GM19023 (cell line): Measurements from ENCODE around the gene SUFU.

Source experiments
- ATAC-seq: cut with Tn5 transposase; IDR thresholded peaks from one replicate; pipeline ENCODE4 v1.9.1; 2021; ENCODE audit warnings: mild to moderate bottlenecking, moderate library complexity; ENCODE audit not compliant: unreplicated experiment

SUFU gene

GRCh38 chr10:102546606-102547320, 43.0 kb downstream of the SUFU start:
- no peak for ATAC-seq

- ATAC-seq = no peak
These were observed 45.8 kb downstream of the SUFU start for GRCh38 chr10:102549549-102549948.

GRCh38 chr10:102550636-102551210, 47.0 kb downstream of the SUFU start:
- ATAC-seq = no peak

- no peak for ATAC-seq
These were observed 48.8 kb downstream of the SUFU start for GRCh38 chr10:102552533-102552932.

GRCh38 chr10:102553771-102554170, 50.0 kb downstream of the SUFU start:
- no peak for ATAC-seq

- ATAC-seq = no peak
These were observed 50.8 kb downstream of the SUFU start for GRCh38 chr10:102554531-102554930.

- no peak for ATAC-seq
These were observed 52.1 kb downstream of the SUFU start for GRCh38 chr10:102555781-102556328.

GRCh38 chr10:102557569-102557968, 53.8 kb downstream of the SUFU start:
- ATAC-seq = no peak

- ATAC-seq = no peak
These were observed 56.0 kb downstream of the SUFU start for GRCh38 chr10:102559764-102560163.

- no peak for ATAC-seq
These were observed 60.5 kb downstream of the SUFU start for GRCh38 chr10:102564209-102564834.

- ATAC-seq = no peak
These were observed 62.0 kb downstream of the SUFU start for GRCh38 chr10:102565793-102566192.

GRCh38 chr10:102578782-102579181, 75.0 kb downstream of the SUFU start:
- no peak for ATAC-seq

GRCh38 chr10:102579328-102579727, 75.6 kb downstream of the SUFU start:
- no peak for ATAC-seq

GRCh38 chr10:102580230-102580629, 76.5 kb downstream of the SUFU start:
- ATAC-seq = no peak

GRCh38 chr10:102581401-102581800, 77.6 kb downstream of the SUFU start:
- ATAC-seq = no peak

GRCh38 chr10:102581981-102582580, 78.3 kb downstream of the SUFU start:
- no peak for ATAC-seq

- ATAC-seq = no peak
These were observed 80.0 kb downstream of the SUFU start for GRCh38 chr10:102583435-102584417.

GRCh38 chr10:102585026-102585425, 81.3 kb downstream of the SUFU start:
- ATAC-seq = no peak

- ATAC-seq = no peak
These were observed 83.1 kb downstream of the SUFU start for GRCh38 chr10:102586858-102587257.

- ATAC-seq = no peak
These were observed 85.1 kb downstream of the SUFU start for GRCh38 chr10:102588875-102589274.
